Suprapubic skin (tissue), 4 donors: ENCODE data around the gene FJX1. TPM values are rescaled to one million over a fixed set of nuclear protein-coding genes. Genes with fewer than 3 reads are reported as not detected.

Experiments used
- DNase-seq, 2 donors: peaks; one replicate each; pipeline ENCODE4 v3.0.0-alpha.2; 2019; ENCODE audit warnings: low spot score in 2 of 2
- H3K27ac ChIP-seq: fragments of 200-600 bp; sonication (generic); one replicate; pipeline ENCODE4 v1.5.1; 2019
- H3K27me3 ChIP-seq: fragments of 200-600 bp; sonication (generic); one replicate; pipeline ENCODE4 v1.5.1; 2019
- H3K36me3 ChIP-seq: fragments of 200-600 bp; sonication (generic); one replicate; pipeline ENCODE4 v1.5.1; 2019
- H3K4me1 ChIP-seq: fragments of 200-600 bp; sonication (generic); one replicate; pipeline ENCODE4 v1.5.1; 2019
- H3K4me3 ChIP-seq: fragments of 200-600 bp; sonication (generic); one replicate; pipeline ENCODE4 v1.5.1; 2019; ENCODE audit warnings: mild to moderate bottlenecking
- H3K9me3 ChIP-seq: fragments of 200-600 bp; sonication (generic); one replicate; pipeline ENCODE4 v1.5.1; 2019
- CTCF ChIP-seq, 2 donors: fragments of 200-600 bp in 1 of 2; fragments of 450-650 bp in 1 of 2; sonication (generic) in 1 of 2; IDR thresholded peaks; one replicate each; pipeline ENCODE4 v1.5.1; 2016 to 2019; ENCODE audit warnings: antibody characterized with exemption in 2 of 2, mild to moderate bottlenecking in 1 of 2, moderate library complexity in 1 of 2
- EP300 ChIP-seq: sonication (generic); formaldehyde crosslinking; IDR thresholded peaks from one replicate; pipeline ENCODE4 v1.6.1; 2017; ENCODE audit warnings: antibody characterized with exemption
- POLR2A ChIP-seq, 2 donors: fragments of 450-650 bp; IDR thresholded peaks; one replicate each; pipeline ENCODE4 v1.6.1; 2017; ENCODE audit warnings: antibody characterized with exemption in 2 of 2, mild to moderate bottlenecking in 2 of 2, moderate library complexity in 2 of 2
- POLR2AphosphoS5 ChIP-seq, 3 donors: sonication (generic); formaldehyde crosslinking; IDR thresholded peaks; one replicate each; pipeline ENCODE4 v1.6.1; 2017; ENCODE audit warnings: antibody characterized with exemption in 3 of 3
- WGBS: methylation state at CpG from one replicate; pipeline ENCODE4 v1.1.5; 2018; 5-methylcytosine and 5-hydroxymethylcytosine counted together
- total RNA-seq, 4 donors: library from RNA; depleted of rRNA; stranded (reverse); fragments of >200 nt; gene quantifications; one replicate each; pipeline ENCODE4 v1.1.0, GENCODE V29; 2016

FJX1 gene
- total RNA-seq, 4 donors from 2014 or later, result 16.8 to 29.9 (median 22.9) TPM

- Histone ChIP-seq H3K4me3 (peak overlapping the region; percentile 81), H3K36me3 (no peaks in the 10 kb centered on the region), H3K27ac (peak overlapping the region; percentile 85), H3K27me3 (peaks cover 4% of the 10 kb centered on the region), H3K4me1 (peaks cover 49% of the 10 kb centered on the region), H3K9me3 (no peaks in the 10 kb centered on the region)
- WGBS, result 0% methylated on average over 18 of the region's 84 CpGs
- DNase-seq, result peak in 1 of 2 donors; percentile 65
- TF ChIP-seq POLR2AphosphoS5 (IDR thresholded peaks at IDR 0.05) (peak in 1 of 3 donors; percentile 33), EP300 (no peak)
Measured at GRCh38 chr11:35619116-35619854, 1.0 kb downstream of the FJX1 start.

DNA sequence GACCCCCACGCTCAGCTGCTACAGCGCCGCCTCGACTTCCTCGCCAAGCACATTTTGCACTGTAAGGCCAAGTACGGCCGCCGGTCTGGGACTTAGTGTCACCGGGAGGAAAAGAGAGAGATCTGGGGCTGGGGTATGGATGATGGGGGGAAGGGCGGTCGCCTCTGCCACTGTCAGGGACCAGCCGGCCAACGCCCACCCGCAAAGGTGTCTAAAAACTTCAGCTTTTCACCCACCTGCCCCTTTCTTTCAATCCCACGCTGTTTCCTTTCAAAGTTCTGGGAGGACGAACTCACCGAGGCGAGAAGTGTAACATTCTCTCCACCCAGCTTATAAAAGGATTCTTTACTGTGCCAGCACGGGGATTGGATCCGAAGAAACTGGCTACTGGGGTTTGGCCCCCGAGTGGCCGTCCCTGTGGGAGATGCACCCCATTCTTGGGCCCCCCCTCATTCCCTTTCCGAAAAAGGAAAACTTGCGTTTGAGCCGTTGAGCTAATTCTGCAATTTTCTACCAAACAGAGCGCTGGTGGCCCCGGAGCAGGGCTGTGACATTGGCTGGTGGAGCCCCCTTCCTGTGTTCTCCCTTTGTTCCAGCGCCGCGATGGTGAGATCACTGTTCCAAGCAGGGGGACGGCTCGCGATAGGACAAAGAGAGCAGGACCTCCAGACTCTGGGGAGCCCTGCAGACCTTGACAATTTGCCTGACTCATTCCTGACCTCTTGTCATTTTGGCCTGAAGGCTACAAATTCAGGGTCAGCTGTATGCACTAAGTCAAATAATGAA is 1.8 kb downstream of the FJX1 start:
- Histone ChIP-seq H3K4me3 (peak overlapping the region; percentile 81), H3K4me1 (peaks cover 49% of the 10 kb centered on the region), H3K36me3 (no peaks in the 10 kb centered on the region), H3K27ac (peak overlapping the region; percentile 85), H3K9me3 (no peaks in the 10 kb centered on the region), H3K27me3 (peaks cover 4% of the 10 kb centered on the region)
- WGBS, result 16% methylated on average over 29 of the region's 33 CpGs
- no peak for DNase-seq
- TF ChIP-seq POLR2AphosphoS5 (IDR thresholded peaks at IDR 0.05) (no peak), CTCF (IDR thresholded peaks at IDR 0.05) (no peak), POLR2A (IDR thresholded peaks at IDR 0.05) (no peak), EP300 (no peak)

GRCh38 chr11:35620795-35621194 is 2.5 kb downstream of the FJX1 start:
- TF ChIP-seq POLR2AphosphoS5 (IDR thresholded peaks at IDR 0.05), result no peak
- no peak for TF ChIP-seq POLR2A (IDR thresholded peaks at IDR 0.05)
- no peak for DNase-seq
- H3K36me3 ChIP-seq, result no peaks in the 10 kb centered on the region
- peaks cover 4% of the 10 kb centered on the region for H3K27me3 ChIP-seq
- no peak overlapping the region for H3K4me3 ChIP-seq
- H3K9me3 ChIP-seq, result no peaks in the 10 kb centered on the region
- no peak overlapping the region for H3K27ac ChIP-seq
- 63% methylated on average over 2 of the region's 2 CpGs for WGBS
- H3K4me1 ChIP-seq, result peaks cover 49% of the 10 kb centered on the region

GRCh38 chr11:35621620-35622019 is 3.4 kb downstream of the FJX1 start:
- no peak for TF ChIP-seq CTCF (IDR thresholded peaks at IDR 0.05)
- no peak for TF ChIP-seq POLR2AphosphoS5 (IDR thresholded peaks at IDR 0.05)
- no peak for TF ChIP-seq EP300
- TF ChIP-seq POLR2A (IDR thresholded peaks at IDR 0.05), result no peak
- Histone ChIP-seq H3K27ac (peak overlapping the region; percentile 26), H3K9me3 (no peaks in the 10 kb centered on the region), H3K36me3 (no peaks in the 10 kb centered on the region), H3K4me1 (peaks cover 46% of the 10 kb centered on the region), H3K4me3 (no peak overlapping the region), H3K27me3 (peaks cover 4% of the 10 kb centered on the region)
- no peak for DNase-seq
- 59% methylated on average over 2 of the region's 2 CpGs for WGBS

DNA sequence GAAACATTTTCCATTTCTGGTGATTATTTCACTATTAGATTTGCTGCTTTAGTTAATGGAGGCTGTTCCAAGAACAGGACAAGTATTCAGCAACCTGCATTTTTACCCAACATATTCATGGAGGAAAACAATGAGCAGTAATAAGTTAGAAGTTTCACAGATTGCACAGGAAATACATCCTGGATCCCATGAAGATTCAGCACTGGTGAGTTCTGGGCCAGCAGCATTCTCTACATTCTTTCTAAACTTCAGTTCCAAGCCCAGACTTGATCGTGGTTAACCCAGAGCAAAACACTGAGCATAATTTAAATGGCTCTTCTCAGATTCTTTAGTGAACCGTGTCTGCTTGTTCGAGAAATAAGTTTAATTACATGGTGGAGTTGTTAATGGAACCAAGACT is 3.8 kb downstream of the FJX1 start:
- peaks cover 4% of the 10 kb centered on the region for H3K27me3 ChIP-seq
- H3K9me3 ChIP-seq, result no peaks in the 10 kb centered on the region
- H3K4me1 ChIP-seq, result peaks cover 46% of the 10 kb centered on the region
- TF ChIP-seq POLR2A (IDR thresholded peaks at IDR 0.05) (no peak), POLR2AphosphoS5 (IDR thresholded peaks at IDR 0.05) (no peak), EP300 (no peak), CTCF (IDR thresholded peaks at IDR 0.05) (no peak)
- H3K36me3 ChIP-seq, result no peaks in the 10 kb centered on the region
- H3K27ac ChIP-seq, result no peak overlapping the region
- H3K4me3 ChIP-seq, result no peak overlapping the region
- no peak for DNase-seq
- 43% methylated on average over 3 of the region's 3 CpGs for WGBS

DNA sequence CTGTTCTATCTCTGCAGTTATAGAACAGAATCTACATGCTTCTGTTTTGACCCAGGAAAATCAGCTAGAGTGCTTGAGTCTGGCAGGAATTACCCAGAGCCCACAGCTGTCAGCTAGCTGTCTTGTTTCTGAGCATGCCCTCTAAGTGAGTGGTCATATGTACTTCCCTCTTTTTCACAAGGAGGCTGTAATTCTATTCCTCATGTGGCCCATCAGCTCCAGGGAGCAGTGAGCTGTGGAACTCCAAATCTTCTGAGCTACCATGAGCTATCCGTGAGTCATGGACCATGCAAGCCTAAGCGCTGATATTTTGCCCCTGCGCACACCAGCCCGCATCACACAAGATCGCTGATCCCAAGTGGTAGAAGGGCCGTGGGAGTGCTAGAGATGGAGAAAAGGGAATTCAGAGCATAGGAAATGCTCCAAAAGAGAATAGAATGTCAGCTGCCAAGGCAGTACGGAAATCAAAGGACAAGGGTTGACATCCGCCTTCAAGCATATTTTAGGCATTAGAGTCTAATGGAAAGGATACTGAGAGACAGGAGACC is 5.4 kb downstream of the FJX1 start:
- Histone ChIP-seq H3K4me1 (peaks cover 32% of the 10 kb centered on the region), H3K4me3 (no peak overlapping the region), H3K27me3 (peaks cover 4% of the 10 kb centered on the region), H3K9me3 (no peaks in the 10 kb centered on the region), H3K36me3 (no peaks in the 10 kb centered on the region), H3K27ac (no peak overlapping the region)
- WGBS, result 72% methylated on average over 8 of the region's 8 CpGs
- no peak for TF ChIP-seq CTCF (IDR thresholded peaks at IDR 0.05)
- TF ChIP-seq POLR2A (IDR thresholded peaks at IDR 0.05), result no peak
- no peak for TF ChIP-seq POLR2AphosphoS5 (IDR thresholded peaks at IDR 0.05)
- TF ChIP-seq EP300, result no peak
- DNase-seq, result no peak
